HG03520 (cell line): Measurements from ENCODE around the gene QTRT2.

Experiments used
- ATAC-seq: cut with Tn5 transposase; IDR thresholded peaks from one replicate; pipeline ENCODE4 v1.9.1; 2021; ENCODE audit warnings: mild to moderate bottlenecking, moderate library complexity; ENCODE audit not compliant: unreplicated experiment

The QTRT2 gene

GRCh38 chr3:114076711-114077110 is 20.2 kb downstream of the QTRT2 start:
- ATAC-seq = no peak

GRCh38 chr3:114078126-114078525 is 21.6 kb downstream of the QTRT2 start:
- no peak for ATAC-seq

- ATAC-seq = no peak
These were observed 23.2 kb downstream of the QTRT2 start for GRCh38 chr3:114079761-114080160.

GRCh38 chr3:114080201-114080600 is 23.7 kb downstream of the QTRT2 start:
- ATAC-seq = no peak

- no peak for ATAC-seq
These were observed 24.5 kb downstream of the QTRT2 start for GRCh38 chr3:114081037-114081436.

- no peak for ATAC-seq
These were observed 26.6 kb downstream of the QTRT2 start for GRCh38 chr3:114083112-114083511.

- no peak for ATAC-seq
These were observed 29.8 kb downstream of the QTRT2 start for GRCh38 chr3:114086356-114086755.

- no peak for ATAC-seq
These were observed 33.1 kb downstream of the QTRT2 start for GRCh38 chr3:114089675-114090074.

GRCh38 chr3:114092151-114093015 is 35.8 kb downstream of the QTRT2 start:
- ATAC-seq = no peak

GRCh38 chr3:114093016-114093380 is 36.5 kb downstream of the QTRT2 start:
- no peak for ATAC-seq

- no peak for ATAC-seq
These were observed 37.1 kb downstream of the QTRT2 start for GRCh38 chr3:114093596-114093995.

- no peak for ATAC-seq
These were observed 39.3 kb downstream of the QTRT2 start for GRCh38 chr3:114095796-114096195.

GRCh38 chr3:114101101-114101500 is 44.6 kb downstream of the QTRT2 start:
- no peak for ATAC-seq

GRCh38 chr3:114103181-114103580 is 46.6 kb downstream of the QTRT2 start:
- ATAC-seq = no peak

GRCh38 chr3:114103858-114104257 is 47.3 kb downstream of the QTRT2 start:
- no peak for ATAC-seq

GRCh38 chr3:114104414-114104813 is 47.9 kb downstream of the QTRT2 start:
- ATAC-seq = no peak

- ATAC-seq = no peak
These were observed 51.6 kb downstream of the QTRT2 start for GRCh38 chr3:114108137-114108536.

GRCh38 chr3:114110439-114110838 is 53.9 kb downstream of the QTRT2 start:
- ATAC-seq = no peak

- no peak for ATAC-seq
These were observed 54.7 kb downstream of the QTRT2 start for GRCh38 chr3:114111060-114111770.

- ATAC-seq = no peak
These were observed 56.2 kb downstream of the QTRT2 start for GRCh38 chr3:114112696-114113095.

- no peak for ATAC-seq
These were observed 58.2 kb downstream of the QTRT2 start for GRCh38 chr3:114114719-114115118.

GRCh38 chr3:114115143-114115542 is 58.6 kb downstream of the QTRT2 start:
- ATAC-seq = no peak
